Epithelial cell of proximal tubule (primary cell): Measurements from ENCODE around the gene DBT. TPM values are rescaled to one million over a fixed set of nuclear protein-coding genes. Genes with fewer than 3 reads are reported as not detected.

Experiments used
- DNase-seq: peaks from one replicate; pipeline ENCODE4 v3.0.0-alpha.2; 2011; ENCODE audit warnings: low read depth
- H3K4me3 ChIP-seq: 2 replicates; pipeline ENCODE4 v1.5.1; 2011; ENCODE audit warnings: low read depth, mild to moderate bottlenecking, low read length
- total RNA-seq: library from RNA; depleted of rRNA; stranded (reverse); fragments of >200 nt; gene quantifications from 2 replicates; pipeline ENCODE4 v1.2.3, GENCODE V29; 2015
- TF ChIP-seq, protein P1 (sequence below): conservative IDR thresholded peaks from 2 replicates; pipeline ENCODE4 v1.5.1; 2012; ENCODE audit warnings: low read depth, mild to moderate bottlenecking, low read length

The DBT gene
- total RNA-seq, 1 donor from 2014 or later = 3.6 TPM

DNA sequence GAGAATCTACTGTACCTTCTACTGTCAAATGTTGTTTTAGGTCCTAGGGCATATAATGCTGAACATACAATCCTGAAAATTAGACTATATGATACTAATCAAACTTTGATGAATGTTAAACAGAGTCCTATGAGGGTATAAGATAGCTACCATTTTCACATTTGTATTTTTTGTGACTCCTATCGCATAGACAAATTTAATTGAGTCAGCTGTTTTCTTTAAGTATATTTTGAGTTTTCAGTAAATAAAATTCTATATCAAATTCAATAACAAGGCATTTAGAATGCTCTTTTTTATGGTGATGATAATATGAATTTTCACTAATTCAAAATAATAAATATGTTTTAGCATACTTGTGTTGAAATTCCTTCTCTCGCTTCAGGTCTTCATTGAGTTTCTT, 81.6 kb downstream of the DBT start:
- no peak overlapping the region for H3K4me3 ChIP-seq
- TF ChIP-seq, protein P1, sequence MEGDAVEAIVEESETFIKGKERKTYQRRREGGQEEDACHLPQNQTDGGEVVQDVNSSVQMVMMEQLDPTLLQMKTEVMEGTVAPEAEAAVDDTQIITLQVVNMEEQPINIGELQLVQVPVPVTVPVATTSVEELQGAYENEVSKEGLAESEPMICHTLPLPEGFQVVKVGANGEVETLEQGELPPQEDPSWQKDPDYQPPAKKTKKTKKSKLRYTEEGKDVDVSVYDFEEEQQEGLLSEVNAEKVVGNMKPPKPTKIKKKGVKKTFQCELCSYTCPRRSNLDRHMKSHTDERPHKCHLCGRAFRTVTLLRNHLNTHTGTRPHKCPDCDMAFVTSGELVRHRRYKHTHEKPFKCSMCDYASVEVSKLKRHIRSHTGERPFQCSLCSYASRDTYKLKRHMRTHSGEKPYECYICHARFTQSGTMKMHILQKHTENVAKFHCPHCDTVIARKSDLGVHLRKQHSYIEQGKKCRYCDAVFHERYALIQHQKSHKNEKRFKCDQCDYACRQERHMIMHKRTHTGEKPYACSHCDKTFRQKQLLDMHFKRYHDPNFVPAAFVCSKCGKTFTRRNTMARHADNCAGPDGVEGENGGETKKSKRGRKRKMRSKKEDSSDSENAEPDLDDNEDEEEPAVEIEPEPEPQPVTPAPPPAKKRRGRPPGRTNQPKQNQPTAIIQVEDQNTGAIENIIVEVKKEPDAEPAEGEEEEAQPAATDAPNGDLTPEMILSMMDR = no peak
- DNase-seq = no peak

DNA sequence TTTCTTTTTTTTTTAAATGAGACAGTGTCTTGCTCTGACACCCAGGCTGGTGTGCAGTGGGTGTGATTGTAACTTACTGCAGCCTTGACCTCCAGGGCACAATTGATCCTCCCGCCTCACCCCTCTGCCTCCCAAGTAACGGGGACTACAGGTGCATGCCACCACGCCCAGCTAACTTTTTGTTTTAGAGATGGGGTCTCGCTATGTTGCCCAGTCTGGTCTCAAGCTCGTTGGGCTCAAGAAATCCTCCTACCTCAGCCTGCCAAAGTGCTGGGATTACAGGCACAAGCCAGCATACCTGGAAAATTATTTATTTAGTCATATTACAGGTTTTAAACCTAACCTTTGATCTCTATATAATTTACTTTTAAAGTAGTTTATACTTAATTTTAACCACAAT, 84.9 kb downstream of the DBT start:
- no peak for DNase-seq
- no peak overlapping the region for H3K4me3 ChIP-seq
- TF ChIP-seq, protein P1 = no peak

DNA sequence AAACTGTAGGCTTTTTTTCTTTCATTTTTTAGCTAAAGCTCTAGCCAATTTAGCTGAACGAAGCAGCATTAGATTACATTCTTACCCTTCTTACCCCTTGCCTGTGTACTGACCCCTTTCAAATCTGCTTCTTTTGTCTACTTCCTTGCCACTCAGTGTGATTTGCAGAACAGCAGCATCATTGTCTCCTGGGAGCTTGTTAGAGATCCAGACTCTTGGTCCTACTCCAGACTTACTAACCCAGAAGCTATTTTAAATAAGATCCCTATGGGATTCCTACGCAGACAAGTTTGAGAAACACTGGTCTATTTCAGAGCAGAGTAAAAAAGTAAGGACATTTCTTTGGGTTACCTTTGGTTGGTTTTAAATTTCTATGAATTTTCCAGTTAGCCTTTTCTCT, 85.4 kb downstream of the DBT start:
- no peak for DNase-seq
- TF ChIP-seq, protein P1 = no peak
- no peak overlapping the region for H3K4me3 ChIP-seq

DNA sequence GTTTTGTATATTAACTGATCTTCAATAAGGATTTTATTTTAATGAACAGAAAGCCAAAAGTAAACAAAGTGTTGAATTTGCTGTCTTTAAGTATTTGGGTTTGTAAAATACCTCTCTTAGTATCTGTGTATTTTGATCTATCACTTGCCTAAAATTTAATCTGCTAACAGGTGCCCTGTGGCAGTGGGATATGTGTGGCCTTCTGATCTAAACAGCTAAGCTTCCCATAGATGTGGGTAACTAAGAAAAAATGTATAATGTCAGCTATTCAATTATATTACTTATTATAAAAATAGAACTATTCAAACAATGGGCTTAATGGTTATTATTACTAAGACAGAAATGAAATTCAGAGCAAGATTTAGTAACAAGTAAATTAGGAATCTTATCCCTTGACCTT, 86.8 kb downstream of the DBT start:
- TF ChIP-seq, protein P1 = no peak
- no peak for DNase-seq
- no peak overlapping the region for H3K4me3 ChIP-seq

DNA sequence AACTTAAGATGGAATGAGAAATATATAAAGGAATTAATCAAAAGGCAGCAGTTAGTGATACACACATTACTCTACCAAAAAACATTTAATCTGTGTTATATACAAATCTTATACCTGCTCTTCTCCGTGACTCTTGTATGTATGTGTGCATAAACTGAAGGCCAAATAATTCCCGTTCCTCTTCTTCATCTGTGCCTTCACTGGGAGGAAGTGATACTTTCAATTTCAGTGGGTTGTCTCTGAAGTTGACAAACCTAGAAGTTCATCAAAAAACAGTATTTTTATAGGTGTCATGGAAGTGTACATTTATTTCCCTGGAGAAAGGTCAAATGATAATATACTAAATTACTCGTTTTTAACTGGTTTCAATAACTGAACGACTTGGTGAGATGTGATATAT, 97.4 kb downstream of the DBT start:
- no peak for DNase-seq
- no peak overlapping the region for H3K4me3 ChIP-seq
- TF ChIP-seq, protein P1 = no peak

DNA sequence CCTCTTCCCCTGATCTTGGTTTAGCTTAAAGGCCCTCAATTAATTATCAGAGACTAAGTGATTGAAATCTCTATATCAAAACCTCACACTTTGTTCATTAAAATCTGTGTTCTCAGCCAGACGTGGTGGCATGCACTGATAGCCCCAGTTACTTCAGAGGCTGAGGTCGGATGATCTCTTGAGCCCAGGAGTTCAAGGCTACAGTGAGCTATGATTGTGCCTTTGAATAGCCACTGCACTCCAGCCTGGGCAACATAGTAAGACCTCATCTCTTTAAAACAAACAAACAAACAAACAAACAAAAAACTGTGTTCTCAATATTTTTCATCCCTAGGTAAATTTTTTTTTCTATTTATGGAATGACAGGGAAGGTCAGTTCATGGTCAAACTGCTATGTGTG, 98.0 kb downstream of the DBT start:
- TF ChIP-seq, protein P1 = no peak

DNA sequence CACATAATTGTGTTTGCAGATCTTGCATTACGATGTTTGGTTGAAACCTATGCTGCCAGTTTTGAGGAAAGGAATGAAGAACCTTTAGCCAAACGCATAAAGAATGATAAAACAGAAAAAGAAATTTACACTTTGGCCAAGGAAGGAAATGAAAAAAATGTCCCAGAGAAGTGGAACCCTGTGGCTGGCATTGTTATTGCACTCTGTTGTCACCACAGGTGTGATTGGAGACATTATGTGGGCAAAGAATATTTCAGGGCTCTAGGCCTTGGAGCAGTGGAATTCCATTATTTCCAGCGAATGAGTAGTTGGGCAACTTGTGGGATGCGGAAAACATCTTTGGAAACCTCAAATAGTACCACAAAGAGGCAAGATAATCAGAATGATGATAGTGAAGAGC, 101.8 kb downstream of the DBT start:
- TF ChIP-seq, protein P1 = no peak
- no peak overlapping the region for H3K4me3 ChIP-seq
- DNase-seq = no peak

More for the DNA sequence above, 98.0 kb downstream of the DBT start:
- H3K4me3 ChIP-seq = no peak overlapping the region
- DNase-seq = no peak
